ENCODE results near the gene ZACN.
"Not testable (repeated sequence)": the region's sequence is repeated elsewhere in the genome, so short reads cannot be mapped to it uniquely, and the experiment has no call there.

ZACN gene

GRCh38 chr17:76078860-76079534 is at the start of gene ZACN:
ZACN (plus strand) TSS chr17:76079182; CDS start chr17:76079265, 83 bp downstream.
- no peak for DNase-seq (ENCODE audit: low spot score)

- DNase-seq (ENCODE audit: low spot score): no peak
These were observed 46.8 kb upstream of the ZACN start for GRCh38 chr17:76032073-76032779.

GRCh38 chr17:76032780-76033108 is 46.2 kb upstream of the ZACN start:
- no peak for DNase-seq (ENCODE audit: low spot score)

GRCh38 chr17:76033139-76033538 is 45.8 kb upstream of the ZACN start:
- no peak for DNase-seq (ENCODE audit: low spot score)

DNA sequence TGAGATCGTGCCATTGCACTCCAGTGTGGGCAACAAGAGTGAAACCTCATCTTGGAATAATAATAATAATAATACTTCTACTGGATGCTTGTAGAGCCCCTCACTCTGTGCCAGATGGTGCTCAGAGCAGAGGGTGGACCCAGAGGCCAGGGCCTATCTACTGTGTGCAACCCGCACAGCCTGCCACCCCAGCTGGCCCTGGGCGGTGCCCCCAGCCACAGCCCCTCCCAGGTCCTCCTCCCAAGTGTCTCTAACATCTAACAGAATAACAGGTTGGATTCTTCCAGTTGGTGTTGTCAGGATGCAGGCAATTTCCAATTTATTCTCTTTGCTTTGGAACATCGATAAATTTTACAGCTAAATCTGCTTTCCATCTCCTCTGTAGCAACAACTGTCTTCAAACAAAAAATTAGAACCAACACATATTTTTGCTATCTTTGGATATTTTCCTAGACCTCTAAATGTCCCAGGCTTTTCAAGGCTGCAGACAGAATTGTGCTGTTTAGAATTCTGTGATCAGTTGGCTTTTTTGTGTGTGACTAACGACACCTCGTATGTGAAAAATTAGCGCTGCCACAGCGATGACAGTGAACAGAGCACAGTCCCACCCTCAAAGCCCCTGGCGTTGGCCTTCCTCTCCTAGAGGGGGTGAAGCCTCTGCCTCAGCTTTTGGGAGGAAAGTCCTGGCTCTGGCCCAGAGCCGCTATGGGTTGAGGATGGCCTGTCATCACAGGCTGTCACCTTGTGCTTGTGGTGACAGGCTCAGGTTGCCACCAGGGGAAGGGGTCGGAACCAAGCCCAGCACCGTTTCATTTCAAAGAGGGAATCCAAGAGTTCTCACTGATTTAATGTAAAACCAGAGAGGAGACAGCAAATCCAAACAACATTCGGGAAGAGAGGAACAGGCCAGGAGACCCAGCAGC is 44.3 kb upstream of the ZACN start:
- no peak for DNase-seq (ENCODE audit: low spot score)

DNA sequence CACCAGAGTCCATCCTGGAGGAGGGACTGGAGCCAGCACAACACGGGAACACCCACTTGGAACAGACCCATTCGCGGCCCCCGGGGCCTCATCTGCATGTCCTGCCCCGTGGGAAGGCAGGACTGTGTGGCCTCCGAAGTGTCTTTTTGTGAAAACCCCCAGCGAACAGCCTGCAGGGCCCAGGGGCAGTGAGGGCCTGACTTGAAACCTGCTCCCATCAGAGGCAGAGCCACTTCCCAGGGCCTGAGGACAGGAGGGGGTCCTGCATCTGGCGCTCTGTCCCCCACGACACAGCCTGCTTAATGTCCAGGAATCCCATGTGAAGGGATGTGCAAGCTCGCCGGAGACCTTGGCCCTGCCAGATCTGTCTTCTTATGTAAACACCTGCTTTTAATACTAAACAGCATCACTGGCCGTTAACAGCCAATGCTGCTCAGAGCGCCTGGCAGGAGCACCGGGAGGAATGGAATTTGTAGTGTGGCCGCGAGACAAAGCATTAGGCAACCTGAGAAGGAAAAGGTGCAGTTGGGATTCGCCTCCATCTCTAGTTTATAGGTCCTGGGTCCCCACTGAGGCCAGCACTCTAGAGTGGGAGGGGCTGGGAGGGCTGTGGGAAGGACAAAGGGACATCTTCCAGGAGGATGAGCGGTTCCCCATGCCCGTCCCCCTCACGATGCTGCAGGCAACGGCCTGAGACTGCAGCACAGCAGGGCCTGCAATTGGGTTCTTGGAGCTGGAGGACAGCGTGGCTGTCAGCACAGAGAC is 42.3 kb upstream of the ZACN start:
- DNase-seq (ENCODE audit: low spot score): no peak

DNA sequence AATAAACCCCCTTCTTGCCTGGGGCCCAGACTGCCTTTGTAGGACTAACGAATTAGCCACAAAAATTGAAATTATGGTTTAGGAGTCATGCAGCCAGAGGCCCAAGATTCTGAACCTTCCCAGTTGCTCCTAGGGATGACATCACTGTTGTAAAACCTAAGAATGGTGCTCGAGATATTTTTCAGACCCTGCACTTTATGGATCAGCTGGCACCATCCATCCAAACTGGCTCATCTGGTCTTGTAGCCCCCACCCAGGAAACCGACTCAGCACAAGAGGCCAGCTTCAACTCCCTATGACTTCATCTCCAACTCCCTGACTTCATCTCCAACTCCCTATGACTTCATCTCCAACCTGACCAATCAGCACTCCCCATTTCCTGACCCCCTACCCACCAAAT is 40.9 kb upstream of the ZACN start:
- DNase-seq (ENCODE audit: low spot score): no peak

GRCh38 chr17:76039121-76039520 is 39.9 kb upstream of the ZACN start:
- no peak for DNase-seq (ENCODE audit: low spot score)

DNA sequence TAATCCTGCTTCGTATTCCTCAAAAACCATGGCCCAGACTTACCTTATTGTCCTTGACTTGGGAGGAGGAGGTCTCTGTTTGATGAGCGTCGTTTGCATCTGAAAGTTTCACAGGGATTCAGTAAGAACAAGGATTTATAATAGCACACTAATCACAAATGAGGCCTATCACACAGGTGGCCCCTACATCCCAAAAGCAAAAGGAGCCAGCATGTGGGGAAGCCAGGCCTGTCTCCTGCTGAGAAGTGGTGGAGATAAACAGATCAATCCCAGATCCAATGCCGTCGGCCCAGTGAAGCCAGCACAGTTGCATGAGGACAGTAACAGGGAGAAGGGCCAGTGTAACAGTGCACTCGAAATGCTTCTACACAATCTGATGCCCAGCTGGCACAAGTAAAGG is 38.6 kb upstream of the ZACN start:
- no peak for DNase-seq (ENCODE audit: low spot score)

GRCh38 chr17:76042868-76043267 is 36.1 kb upstream of the ZACN start:
- DNase-seq (ENCODE audit: low spot score): not testable (repeated sequence)

GRCh38 chr17:76044475-76045007 is 34.4 kb upstream of the ZACN start:
- DNase-seq (ENCODE audit: low spot score): not testable (repeated sequence)

- DNase-seq (ENCODE audit: low spot score): no peak
These were observed 32.9 kb upstream of the ZACN start for GRCh38 chr17:76046064-76046463.

DNA sequence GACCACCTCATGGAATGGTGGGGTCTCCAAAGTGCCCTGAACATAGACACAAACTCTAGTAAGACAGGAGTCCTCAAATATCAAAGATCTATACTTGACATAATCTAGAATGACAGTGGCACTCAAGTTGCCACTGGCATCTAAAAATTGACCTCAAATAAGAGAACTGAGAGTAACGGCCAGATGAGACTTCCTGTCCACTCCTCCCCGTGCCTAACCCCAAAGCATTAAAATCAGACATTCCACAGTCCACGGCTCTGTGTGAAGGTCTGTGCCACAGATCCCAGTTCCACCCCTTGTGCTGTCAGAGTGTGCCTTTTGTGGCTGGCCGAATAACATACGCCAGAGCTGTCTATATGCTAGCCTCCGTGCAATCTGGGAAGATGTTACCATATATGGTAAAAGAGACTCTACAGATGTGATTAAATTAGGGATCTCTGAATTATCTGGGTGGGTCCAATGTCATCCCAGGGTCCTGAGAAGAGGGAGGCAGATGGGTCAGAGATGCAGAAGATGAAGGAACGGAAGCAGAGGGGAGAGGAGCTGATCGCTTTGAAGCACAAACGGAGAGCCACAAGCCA is 30.9 kb upstream of the ZACN start:
- DNase-seq (ENCODE audit: low spot score): no peak

- no peak for DNase-seq (ENCODE audit: low spot score)
These were observed 30.3 kb upstream of the ZACN start for GRCh38 chr17:76048711-76049110.

- DNase-seq (ENCODE audit: low spot score): no peak
These were observed 29.7 kb upstream of the ZACN start for GRCh38 chr17:76049239-76049638.

- DNase-seq (ENCODE audit: low spot score): no peak
These were observed 29.0 kb upstream of the ZACN start for GRCh38 chr17:76049836-76050537.

DNA sequence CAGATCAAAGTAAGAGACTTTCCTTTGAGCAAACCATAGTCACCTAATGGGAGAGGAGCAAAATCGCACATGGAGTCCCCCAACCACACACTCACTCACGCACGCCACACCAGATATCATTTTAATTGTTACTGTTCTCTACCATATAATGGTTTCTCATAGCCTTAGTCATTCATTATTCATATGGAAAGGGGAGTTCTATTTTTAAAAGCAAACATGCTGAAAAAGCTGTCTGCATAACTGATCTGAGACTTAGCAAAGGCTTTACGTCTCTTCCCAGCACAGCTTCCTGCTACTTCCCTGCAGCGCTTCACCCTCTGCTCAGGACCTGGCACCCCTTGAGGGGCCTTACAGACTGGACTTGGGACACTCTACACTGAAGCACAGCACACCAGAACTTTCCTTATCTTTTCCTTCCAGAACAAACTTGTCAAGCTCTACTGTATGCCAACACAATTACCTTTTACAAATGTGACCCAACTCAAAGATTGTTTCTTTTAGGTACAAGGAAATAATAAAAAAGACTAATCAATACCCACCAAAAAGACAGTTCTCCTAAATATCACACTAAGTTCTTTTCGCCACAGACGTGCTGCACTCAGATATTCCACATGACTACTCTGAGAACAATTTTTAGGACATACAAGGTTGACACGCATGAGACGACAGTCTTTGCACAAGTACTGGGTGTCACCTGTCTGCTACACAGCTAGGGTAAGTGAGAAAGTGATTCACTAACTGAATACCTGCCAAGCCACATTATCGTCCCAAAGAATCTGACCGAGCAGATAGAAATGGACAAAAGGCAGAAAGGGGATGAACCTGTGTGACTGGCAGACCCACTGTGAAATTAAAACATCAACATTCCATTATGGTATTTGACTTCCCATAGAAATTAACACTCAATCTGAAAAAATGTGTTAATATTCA is 28.2 kb upstream of the ZACN start:
- no peak for DNase-seq (ENCODE audit: low spot score)

GRCh38 chr17:76051561-76051960 is 27.4 kb upstream of the ZACN start:
- no peak for DNase-seq (ENCODE audit: low spot score)

- no peak for DNase-seq (ENCODE audit: low spot score)
These were observed 25.5 kb upstream of the ZACN start for GRCh38 chr17:76053246-76054111.
